NOMO-1 (cell line): ENCODE measurements around the gene CD164L2.
"Not testable (repeated sequence)": the region's sequence is repeated elsewhere in the genome, so short reads cannot be mapped to it uniquely, and the experiment has no call there.

ENCODE experiments used
- DNase-seq, 2 experiments: peaks; one replicate each; lab custom pipeline; 2025; ENCODE audit not compliant: unreplicated experiment in 2 of 2; lab: John Stamatoyannopoulos, UW

Gene CD164L2

DNA sequence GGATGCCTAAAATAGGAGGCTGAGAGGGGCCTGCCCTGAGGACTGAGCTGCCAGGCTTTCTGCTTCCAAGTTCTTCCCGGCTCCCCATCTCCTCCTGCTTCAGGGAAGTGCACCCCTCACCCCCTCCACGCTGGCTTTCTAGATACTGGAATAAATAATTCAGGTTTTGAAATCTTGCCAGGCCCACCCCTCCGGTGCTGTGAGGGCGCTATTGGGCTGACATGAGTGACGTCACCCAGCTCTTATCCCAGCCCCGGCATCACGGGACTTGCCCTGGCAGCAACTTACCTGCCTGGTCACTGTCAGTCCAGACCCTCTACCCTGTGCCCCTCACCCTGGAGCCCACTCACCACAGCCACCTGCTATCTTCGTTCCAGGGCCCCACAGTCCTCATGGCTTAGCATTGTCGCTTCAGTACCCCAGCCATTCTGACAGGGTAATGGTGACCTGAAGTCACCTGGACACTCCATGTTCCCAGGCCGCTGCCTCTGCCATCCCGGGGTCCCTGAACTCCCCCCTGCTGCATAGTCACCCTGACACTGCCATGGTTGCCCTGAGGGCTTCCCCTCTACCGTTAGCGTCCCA lies 8.5 kb upstream of the CD164L2 start:
- no peak for DNase-seq

DNA sequence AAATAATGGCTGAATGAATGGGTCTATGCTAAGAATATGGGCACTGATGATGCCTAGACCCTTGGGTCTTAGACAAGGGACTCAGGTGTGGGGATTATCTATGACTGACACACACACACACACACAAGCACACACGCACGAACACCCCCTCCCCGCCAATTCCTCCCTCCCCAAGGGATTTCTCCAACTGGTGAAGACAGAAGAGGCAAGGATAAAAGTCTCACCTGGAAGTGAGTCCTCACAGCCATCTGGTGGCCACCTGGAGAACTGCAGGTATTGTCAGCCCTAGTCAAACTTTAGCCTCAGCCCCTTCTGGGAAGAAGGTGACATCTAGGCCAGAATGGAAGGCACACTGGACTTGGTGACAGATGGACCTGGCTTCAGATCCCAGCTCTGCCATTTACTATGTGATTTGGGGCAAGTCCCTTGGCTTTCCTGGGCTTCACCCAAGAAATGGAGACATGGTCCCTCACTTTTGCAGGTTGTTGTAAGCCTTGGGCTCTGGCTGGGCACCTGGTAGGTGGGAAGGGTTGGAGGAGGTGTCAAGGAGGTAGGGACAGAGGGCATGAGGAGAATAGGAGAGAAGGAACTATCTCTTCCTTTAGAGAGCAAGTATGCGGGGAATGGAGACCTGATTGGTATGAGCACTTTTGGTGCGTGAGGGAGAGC lies 5.3 kb upstream of the CD164L2 start:
- peak in 1 of 2 experiments; percentile 21 for DNase-seq

DNA sequence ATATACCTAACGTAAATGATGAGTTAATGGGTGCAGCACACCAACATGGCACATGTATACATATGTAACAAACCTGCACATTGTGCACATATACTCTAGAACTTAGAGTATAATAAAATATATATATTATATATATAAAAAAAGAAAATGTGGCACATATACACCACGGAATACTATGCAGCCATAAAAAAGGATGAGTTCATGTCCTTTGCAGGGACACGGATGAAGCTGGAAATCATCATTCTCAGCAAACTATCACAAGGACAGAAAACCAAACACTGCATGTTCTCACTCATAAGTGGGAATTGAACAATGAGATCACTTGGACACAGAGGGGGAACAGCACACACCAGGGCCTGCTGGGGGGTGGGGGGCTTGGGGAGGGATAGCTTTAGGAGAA lies 1.7 kb upstream of the CD164L2 start:
- not testable (repeated sequence) for DNase-seq

DNA sequence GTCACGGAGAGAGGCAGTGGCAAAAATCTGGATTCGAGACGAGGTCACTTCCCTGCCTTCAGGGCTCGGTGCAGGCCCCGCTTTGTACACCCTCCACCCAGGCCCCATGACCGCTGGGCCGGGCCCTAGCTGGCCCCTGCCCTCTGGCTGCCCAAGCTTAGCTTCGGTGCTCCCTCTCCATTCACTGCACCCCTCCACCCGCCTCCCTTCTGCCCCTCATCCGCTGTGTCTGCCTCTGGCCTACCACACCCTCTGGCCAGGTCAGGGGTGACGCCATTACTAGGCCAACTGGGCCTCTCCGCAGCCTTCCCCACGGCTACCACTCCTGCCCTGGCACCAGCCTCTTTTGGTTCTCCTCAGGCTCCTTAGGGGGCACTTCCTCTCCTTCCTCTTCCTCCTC lies 528 bp upstream of the CD164L2 start:
- no peak for DNase-seq

DNA sequence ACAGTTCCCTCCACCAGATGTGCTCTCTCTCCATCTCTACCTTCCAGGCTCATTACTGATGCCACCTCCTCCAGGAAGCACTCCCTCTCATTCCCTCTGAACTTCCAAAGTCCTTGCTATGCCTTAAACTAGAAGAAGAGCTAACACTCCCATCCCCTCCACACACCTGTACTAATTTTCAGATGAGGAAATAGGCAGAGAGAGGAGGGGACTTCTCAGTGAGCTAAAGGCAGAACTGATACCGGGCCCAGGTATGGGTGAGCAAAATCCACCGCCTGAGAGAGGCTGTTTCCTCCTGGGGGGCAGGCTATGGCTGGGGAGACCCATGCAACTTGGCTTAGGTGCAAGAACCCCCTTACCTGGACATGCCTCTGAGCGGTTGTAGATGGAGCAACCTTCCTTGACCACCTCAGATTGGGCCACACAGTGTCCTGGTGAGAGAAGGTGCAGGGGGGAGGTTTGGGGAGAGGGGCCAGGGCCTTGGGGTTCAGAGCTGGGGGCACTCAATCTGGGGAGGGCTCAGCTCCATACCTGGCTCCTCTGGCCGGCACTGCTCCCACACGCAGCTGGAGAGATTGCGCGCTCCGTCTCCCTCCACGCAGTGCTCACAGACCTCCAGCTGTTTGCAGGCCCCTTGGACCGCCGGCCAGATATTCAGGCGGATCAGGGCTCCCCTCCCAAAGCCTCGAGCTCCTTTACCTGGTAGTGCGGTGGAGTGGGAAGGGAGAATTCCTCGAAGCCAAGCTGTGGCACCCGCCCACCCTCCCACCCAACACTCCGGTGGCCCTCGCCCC lies 967 bp downstream of the CD164L2 start:
- DNase-seq = no peak

DNA sequence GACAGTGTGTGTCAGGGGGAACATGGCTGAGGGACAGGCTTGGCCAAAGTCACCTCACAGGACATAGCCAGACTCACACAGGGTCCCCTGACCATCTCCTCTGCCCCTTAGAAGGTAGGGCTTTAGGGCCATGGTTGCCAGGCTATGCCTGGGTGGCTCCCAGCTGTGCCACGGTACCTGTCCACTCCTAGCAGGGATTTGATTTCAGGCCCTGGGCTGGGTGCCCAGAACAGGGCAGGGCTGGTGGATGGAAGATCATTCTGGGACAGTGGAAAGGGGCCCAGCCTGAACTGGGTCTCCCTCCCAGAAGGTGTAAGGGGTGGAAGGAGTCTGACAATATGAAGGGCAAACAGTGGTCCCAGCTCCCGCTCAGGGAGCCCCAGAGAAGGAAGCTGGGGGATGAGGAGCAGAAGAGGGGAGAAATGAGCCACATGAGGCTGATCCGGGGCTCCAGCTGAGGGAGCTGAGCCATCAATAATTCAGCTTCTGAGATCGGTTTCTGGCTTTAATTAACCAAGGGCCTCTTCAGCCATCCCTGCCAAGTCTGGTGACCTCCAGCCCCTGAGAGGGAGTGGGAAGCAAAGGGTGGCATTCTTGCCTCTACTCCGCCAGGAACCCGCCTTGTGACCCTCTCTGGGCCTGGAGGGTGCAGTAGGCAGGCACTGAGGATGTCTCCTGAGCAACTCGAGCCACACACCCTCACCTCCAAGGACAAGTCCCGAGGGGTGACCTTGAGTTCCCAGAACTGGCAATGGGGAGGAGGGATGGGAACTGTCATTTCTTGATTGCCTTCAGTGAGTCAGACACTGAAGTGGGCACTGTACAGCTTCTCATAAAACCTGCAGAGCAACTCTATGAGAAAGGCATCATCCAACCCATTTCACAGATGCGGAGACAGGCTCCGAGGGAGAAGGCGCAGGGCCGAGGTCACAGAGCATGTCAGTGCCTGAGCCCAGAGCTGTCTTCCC lies 2.1 kb downstream of the CD164L2 start:
- DNase-seq = no peak

DNA sequence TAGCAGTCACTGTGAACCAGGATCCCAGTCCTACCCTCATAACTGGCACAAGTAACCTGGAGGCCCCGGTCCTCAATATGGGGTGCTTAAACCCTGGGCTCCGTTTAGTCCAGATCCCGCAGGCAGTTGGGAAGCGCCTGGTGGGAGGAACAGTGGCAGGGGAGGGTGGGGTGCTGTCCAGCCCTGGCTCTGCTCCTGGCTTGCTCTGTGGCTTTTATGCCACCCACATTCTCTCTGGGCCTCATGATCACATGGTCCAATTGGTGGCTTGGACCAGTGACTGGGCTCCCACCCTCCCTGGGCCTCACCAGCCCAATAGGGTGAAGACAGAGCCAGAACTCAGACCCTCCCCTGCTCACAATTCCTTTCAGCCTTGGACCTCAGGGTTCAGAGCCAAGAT lies 2.9 kb downstream of the CD164L2 start:
- DNase-seq = no peak

DNA sequence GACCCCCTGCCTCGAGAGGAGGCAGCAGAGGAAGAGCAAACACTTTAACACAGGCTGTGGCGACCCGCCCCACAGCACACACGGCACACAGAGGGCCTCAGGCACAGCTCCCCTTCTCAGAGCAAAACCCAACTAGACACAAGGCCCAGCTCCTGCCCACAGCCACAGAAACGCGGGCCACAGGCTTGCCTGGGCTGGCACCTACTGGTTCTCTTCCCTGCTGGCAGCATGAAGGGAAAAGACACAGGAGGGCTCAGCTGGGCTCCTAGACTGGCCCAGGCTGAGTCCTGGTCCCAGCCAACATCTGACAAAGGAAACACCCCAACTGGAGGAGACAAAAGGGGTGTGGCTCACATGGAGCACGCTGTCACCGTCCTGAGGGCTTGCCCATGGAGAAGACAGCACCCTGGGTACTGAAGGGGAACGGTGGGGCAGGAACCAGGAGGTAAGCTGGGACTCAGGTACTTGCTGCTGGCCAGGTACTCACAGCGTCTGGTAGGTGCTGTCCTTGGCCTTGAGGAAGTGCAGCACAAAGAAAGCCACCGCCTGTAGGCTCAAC lies 3.5 kb downstream of the CD164L2 start:
- DNase-seq = no peak

DNA sequence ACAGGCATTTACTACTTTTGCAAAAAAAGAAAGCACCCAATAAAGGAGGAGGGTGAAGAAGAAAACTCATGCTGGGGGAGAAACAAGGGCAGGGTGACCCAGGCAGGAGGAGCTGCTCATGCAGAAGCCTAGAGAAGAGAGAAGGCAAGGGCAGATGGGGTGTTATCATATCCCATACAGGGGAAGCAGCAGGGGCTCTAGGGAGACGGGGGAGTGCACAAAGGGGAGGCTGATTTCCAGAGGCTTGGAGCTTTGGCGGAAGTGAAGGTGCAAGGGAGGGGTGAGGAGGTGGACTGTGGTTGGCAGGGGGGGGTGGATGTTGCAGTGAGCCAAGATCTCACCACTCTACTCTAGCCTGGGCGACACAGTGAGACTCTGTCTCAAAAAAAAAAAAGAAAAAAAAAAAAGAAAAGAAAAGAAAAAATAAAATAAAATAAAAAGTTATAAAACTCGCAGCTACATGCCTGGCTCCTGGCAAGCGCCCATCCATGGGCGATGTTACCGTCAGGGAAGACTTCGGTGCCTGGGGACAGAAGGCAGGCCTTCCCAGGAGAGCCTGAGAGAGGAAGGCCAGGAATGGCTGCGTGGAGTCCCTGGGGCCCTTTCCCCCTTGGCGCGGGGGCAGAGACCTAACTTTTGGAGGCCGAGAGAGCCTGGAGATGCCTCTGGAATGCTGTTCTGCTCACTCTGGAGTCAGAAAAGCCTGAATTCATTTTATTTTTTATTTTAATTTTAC lies 5.2 kb downstream of the CD164L2 start:
- DNase-seq = no peak

DNA sequence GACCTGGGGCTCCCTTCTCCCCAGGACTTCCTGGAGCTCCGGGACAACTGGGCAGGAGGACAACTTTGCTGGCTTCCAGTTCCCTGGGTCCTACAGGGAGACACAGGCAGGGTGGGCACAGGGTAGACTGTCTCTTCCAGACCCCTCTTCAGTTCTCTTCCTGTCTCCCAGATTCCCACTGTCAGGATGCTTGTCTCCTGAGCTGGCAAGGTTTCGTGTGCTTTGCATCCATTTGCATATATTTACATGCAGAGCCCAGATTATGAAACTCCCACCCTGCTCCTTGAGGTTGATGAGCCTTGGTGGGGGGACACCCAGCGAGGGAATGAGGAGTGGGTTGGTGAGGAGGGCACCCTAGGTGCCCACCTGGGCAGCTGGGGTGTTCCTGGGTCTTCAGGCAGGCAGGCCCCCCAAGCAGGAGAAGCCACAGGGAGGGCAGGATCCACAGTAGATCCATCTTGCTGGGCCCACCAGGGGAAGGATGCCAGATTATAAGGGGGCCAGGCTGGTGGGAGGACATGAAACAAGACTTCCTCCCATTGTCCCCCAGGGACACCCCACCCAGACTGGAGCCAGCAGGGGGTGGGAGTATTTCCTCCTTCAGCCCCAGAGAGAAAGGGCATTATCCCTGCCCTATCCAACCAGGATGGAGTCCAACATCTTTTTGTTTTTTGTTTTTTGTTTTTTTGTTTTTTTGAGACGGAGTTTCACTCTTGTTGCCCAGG lies 8.6 kb downstream of the CD164L2 start, which contains the start of gene FCN3:
Gene FCN3, minus strand, starts transcription at position 463 of the 725 bp plus-strand sequence. Its CDS starts 6 bp downstream, at position 457.
- no peak for DNase-seq

DNA sequence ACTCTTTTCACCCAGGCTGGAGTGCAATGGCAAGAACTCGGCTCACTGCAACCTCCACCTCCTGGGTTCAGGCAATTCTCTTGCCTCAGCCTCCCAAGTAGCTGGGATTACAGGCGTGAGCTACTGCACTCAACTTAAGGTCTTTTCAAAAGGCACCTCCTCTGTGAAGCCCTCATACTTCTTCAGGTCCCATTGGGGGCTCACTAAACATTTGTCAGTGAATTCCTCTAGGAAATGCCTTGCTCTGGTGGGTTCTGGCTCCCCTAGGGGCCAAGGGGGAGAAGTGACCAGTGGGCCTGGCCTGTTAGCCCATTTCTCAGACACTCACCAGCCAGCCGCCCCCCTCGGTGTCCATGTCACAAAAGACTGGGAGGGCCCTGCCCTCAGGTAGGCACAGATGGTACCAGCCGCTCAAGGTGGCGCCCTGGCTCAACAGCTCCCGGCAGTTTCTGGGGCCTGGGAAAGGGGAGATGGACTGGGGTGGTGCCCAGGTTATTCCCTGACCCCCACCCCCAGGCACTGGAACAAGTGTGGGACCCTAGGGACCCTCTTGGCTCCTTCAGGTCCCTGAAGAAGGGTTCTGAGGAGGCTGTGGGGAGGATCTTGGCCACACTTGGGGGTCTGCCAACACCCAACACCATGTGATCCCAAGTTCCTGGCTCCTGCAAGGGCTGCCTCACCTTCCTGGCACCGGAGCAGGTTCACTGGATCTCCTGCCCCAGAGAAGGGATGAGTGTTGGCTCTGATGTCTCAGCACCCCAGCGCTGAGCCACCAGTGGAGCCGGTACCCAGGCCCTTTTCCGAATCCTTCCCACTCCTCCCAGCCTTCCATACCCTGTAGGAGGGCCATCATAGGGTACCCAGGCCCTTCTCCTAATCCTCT lies 10.1 kb downstream of the CD164L2 start:
- no peak for DNase-seq

DNA sequence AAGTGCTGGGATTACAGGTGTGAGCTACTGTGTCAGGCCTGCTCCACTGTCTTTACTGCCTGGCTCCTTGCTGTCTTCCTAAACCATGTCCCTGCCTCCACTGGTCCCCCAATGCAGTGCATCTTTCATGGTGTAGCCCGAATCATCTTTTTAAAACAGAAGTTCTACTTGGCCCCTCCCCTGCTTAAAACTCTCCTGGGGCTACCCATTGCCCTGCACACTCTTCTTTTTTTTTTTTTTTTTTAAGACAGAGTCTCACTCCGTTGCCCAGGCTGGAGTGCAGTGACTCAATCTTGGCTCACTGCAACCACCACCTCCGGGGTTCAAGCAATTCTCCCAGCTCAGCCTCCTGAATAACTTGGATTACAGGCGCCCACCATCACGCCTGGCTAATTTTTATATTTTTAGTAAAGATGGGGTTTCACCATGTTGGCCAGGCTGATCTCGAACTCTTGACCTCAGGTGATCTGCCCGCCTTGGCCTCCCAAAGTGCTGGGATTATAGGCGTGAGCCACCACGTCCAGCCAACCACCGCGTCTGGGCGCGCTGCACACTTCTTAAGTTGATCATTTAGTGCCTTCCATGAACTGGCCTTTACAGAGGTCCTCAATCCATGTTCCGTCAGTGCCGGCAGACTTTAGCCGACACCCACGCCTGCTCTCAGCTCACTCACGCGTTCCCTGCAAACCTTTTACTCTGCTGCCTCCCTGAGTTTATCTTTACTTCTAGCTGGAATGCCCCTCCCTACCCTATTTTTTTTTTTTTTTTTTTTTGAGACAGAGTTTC lies 10.9 kb downstream of the CD164L2 start:
- no peak for DNase-seq

DNA sequence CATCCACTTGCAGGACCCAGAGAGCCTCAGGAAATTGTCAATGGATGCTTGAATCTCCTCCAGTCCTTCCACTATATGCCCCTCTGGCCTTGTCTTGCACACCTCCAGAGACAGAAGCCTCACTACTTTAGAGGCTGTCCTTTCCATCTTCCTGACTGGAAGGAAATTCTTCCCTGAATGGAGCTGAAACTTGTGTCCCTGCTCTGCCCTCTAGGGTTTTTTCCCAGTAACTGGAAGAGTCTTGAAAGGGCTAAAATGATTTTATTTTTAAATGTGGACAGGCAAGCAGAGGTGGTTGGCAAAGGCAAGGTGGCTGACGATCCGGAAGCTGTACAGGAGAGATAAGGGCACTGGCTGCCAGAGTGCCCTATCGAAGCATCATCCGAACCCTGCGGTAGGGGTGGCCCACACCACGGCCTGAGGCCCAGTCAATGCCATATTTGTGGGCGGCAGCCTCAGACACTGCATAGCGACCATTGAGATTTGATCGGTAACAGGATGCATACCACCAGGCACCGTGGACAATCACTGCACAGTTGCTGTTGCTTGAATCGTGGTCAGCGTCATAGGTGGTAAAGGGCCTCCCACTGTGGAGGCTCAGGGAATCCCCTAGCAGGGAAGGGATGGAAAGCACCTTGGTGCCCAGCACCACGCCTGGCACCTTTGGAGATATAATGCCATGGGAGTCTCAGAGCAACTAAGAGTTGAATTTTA lies 14.1 kb downstream of the CD164L2 start:
- DNase-seq = no peak

DNA sequence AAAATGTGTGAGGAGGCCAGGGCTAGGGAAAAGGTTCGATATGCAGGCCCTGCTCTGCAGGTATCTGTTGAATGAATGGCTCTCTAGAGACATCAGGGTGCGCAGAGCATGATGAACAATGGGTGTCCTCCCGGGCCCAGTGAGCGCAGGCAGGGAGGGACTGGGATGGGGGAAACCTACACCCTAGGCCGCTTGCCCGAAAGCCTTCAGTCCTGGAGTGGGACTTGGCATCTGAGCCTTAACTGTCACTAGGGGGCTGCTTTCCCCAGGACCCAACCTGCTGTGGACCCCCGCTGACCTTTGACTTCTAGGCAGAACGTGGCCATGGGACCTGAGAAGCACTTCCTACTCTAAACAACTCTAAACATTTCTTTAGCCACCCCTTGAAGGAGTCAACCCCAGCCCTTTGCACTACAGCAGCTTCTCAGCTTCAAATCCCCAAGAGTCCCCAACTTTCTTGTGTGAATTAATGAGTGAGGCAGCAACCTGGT lies 15.9 kb downstream of the CD164L2 start:
- DNase-seq = no peak

DNA sequence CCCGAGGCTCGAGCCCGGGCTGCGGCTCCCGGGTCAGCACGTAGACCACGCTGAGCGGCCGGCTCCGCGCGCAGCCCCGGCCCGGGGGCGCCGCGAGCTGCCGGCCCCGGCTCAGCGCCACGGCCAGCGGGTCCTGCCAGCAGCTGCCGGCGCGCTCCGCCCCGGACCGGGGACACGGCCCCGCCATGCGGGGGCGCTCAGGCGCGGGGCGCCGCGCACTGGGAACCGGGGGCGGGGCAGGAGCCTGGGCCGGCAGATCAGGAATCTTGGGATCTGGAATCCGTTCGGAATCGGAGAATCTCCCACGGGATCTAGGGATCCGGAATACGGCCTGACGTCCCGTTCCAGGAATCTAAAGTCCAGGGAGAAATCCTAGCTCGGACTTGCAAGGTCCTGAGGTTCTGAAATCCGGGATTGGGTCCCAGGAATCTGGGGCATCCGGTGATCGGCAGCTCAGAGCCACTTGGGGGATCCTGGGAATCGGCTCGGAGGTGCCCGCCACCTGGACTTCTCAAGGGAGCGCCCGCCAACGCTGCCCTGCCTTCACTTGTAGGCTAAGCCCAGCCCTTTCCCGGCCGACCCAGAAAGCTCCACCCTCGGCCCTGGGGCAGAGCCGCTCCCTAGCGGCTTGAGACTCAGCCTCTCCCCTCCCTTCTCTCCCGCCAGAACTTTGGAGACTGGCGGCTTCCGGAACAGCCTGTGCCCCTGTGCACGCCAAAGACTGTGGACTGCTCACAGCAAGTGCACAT lies 16.5 kb downstream of the CD164L2 start, which contains the start of gene MAP3K6:
Gene MAP3K6, minus strand, starts transcription at position 551 of the 749 bp plus-strand sequence. Its CDS starts 364 bp downstream, at position 187.
- DNase-seq = peak; percentile 56 to 67

DNA sequence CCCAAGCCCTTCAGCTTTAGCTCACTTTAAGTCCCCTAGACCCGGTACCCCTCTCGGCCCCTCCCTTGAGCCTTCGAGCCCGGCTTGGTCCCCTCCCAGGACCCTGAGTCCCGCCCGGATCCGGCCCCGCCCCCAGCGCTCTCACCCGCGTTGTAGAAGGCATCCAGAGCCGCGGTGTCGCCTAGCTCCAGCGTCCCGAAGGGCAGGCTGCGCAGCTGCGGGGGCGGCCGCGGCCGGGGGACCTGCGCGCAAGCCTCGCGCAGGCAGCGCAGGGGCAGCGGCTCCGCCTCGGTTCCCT lies 17.1 kb downstream of the CD164L2 start:
- DNase-seq = peak in 1 of 2 experiments; percentile 16
